ENCODE data around the gene CALB2. TPM values are rescaled to one million over a fixed set of nuclear protein-coding genes. Genes with fewer than 3 reads are reported as not detected.

The CALB2 gene
- total RNA-seq, 2 donors from 2014 or later: 0.81 TPM; not detected in 1

DNA sequence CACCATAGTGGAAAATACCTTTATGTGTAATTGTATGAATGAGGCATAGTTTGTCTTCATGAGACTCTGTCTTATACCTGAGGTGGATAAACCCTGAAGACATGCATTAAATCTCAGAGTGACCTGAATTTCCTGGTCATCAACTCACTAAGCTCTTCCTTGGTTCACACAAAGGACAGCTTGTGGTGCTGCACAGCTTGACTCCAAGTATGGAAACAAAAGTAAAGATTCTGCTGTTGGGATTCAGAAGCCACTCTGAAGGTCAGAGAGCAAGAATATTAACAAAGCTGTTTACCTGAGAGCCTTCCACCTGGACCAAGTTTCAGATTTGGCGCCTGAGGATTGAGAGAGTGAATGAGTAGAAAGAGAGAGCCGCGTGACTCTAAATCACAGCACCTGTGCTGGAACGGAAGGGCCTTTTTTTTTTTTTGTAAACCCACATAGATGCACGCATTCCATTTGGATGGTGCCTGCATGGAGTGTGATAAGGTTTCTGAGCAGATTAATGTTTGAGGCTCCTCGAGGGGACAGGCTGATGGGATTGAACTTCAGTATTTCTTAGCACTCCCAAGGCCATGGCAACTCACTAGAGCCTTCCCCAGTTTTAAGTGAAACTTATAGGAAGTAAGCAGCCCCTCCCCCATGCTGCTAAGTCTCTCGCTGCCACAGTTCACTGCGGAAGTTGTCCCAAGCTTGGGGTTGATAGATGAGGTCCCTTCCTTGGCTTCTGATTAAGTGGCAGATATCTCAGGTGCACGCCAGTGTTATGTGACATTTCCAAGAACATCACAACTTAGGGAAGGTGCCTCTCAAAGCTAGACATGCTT, 28.7 kb downstream of the CALB2 start:
- H3K4me3 ChIP-seq: no peak overlapping the region
- no peak for TF ChIP-seq CTCF (IDR thresholded peaks at IDR 0.05)
- no peak for ATAC-seq (ENCODE audit: insufficient number of reproducible peaks, low FRiP score, low read depth)
- H3K27me3 ChIP-seq (replicated peaks; ENCODE audit: insufficient read depth): no peaks in the 10 kb centered on the region
- H3K4me1 ChIP-seq (ENCODE audit: control insufficient read depth in 1 of 2, low read depth in 2 of 2): no peaks in the 10 kb centered on the region
- no peak overlapping the region for H3K27ac ChIP-seq
- H3K9me3 ChIP-seq: no peaks in the 10 kb centered on the region
- no peak for DNase-seq (ENCODE audit: low spot score)
- no peaks in the 10 kb centered on the region for H3K36me3 ChIP-seq

DNA sequence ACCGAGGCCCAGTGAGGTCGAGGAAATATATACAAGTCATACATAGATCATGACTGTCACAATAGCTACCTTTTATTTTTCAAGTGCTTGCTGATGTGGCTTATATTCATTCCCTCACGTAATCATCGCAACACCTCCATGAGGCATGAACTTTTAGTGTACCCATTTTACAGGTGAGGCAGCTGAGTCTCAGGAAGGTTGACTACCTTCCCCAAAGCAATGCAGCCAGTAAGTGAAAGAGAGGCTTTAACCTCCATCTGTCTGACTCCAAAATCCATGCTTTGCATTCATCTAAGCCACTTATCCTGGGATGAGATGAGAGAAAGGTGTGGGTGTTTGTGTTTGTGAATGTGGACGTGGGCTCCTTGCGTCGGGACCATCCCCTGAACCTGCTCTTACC, 30.8 kb downstream of the CALB2 start:
- H3K36me3 ChIP-seq: no peaks in the 10 kb centered on the region
- H3K4me1 ChIP-seq (ENCODE audit: control insufficient read depth in 1 of 2, low read depth in 2 of 2): no peaks in the 10 kb centered on the region
- no peak for DNase-seq (ENCODE audit: low spot score)
- H3K9me3 ChIP-seq: no peaks in the 10 kb centered on the region
- H3K27ac ChIP-seq: no peak overlapping the region
- H3K4me3 ChIP-seq: no peak overlapping the region
- ATAC-seq (ENCODE audit: insufficient number of reproducible peaks, low FRiP score, low read depth): no peak
- H3K27me3 ChIP-seq (replicated peaks; ENCODE audit: insufficient read depth): no peaks in the 10 kb centered on the region
- TF ChIP-seq CTCF (IDR thresholded peaks at IDR 0.05): no peak

DNA sequence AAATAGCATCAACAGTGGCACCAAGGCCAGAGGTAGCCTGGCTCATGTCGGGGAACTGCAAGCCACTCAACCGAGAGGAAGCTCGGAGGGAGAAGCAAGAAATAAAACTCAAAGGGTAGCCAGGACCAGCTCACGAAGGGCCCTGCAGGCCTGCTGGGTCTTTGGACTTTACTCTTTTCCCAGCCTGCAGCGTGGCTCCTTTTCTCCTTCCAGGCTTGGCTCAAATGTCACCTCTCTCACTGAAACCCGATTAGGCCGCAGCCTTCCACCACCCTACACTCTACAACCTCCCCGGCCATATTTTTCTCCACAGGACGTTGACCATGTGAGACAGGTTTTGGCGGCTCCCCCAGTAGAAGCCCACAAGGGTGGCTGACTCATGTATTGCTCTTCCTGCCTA, 38.1 kb downstream of the CALB2 start:
- ATAC-seq (ENCODE audit: insufficient number of reproducible peaks, low FRiP score, low read depth) (no peak), DNase-seq (ENCODE audit: low spot score) (no peak)
- H3K36me3 ChIP-seq: no peaks in the 10 kb centered on the region
- no peak for TF ChIP-seq CTCF (IDR thresholded peaks at IDR 0.05)
- no peaks in the 10 kb centered on the region for H3K9me3 ChIP-seq
- no peaks in the 10 kb centered on the region for H3K27me3 ChIP-seq (replicated peaks; ENCODE audit: insufficient read depth)
- H3K27ac ChIP-seq: no peak overlapping the region
- H3K4me1 ChIP-seq (ENCODE audit: control insufficient read depth in 1 of 2, low read depth in 2 of 2): no peaks in the 10 kb centered on the region
- H3K4me3 ChIP-seq: no peak overlapping the region

DNA sequence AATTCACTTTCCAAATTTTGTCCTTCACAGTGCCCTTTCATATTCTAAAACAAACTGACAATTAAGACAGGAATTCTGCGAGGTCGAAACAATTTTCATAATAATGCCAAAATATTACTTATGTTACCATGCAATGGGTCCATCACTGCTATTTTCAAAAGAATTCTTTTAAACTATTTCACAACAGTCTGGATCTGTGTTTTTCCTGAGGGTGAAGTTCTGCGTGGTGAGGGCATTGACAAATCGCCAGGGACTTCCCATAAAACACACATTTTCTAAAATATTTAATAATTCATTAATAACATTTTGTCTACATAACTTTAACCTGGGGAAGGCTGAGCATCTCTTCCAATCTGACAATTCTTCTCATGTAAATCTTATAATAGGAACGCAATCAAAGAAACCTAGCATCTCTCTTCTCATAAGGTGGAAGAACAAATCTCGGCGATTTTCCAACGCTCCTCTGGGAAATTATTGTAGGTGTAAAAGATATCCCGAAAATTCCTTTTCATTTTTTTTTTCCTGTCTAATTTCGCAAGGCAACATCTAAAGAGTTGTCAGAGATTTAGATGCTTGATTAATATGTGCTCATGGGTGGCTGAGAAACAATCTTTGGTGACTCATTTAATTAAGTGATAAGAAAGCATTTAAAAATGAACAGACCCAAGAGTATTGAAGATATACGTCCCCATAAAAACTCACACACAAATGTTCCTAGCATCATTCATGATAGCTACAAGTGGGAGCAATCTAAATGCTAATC, 41.5 kb downstream of the CALB2 start:
- Histone ChIP-seq H3K36me3 (no peaks in the 10 kb centered on the region), H3K27ac (no peak overlapping the region), H3K4me3 (no peak overlapping the region), H3K27me3 (replicated peaks; ENCODE audit: insufficient read depth) (no peaks in the 10 kb centered on the region), H3K4me1 (ENCODE audit: control insufficient read depth in 1 of 2, low read depth in 2 of 2) (no peaks in the 10 kb centered on the region), H3K9me3 (no peaks in the 10 kb centered on the region)
- ATAC-seq (ENCODE audit: insufficient number of reproducible peaks, low FRiP score, low read depth): no peak
- DNase-seq (ENCODE audit: low spot score): no peak
- TF ChIP-seq CTCF (IDR thresholded peaks at IDR 0.05): no peak

DNA sequence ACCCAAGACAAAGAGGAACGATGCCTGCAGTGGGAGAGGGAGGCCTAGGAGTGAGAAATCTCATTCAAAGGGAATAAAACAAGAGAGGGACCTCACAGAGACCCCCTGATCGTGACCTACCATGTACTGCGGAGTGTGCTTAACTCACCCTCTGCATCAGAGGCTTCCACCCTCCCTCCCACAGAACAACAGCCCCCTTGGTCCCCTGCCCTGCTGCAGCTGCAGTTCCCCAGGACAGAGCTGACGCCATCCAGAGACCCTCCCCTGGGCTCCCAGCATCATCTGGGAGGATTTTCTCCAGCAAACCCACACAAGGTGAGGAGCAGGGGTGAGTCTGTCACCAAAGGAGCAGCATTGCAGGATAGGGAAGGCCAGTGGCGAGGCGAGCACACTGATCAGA, 43.5 kb downstream of the CALB2 start:
- H3K4me1 ChIP-seq (ENCODE audit: control insufficient read depth in 1 of 2, low read depth in 2 of 2): no peaks in the 10 kb centered on the region
- no peak for TF ChIP-seq CTCF (IDR thresholded peaks at IDR 0.05)
- DNase-seq (ENCODE audit: low spot score) (no peak), ATAC-seq (ENCODE audit: insufficient number of reproducible peaks, low FRiP score, low read depth) (no peak)
- H3K4me3 ChIP-seq: no peak overlapping the region
- H3K27me3 ChIP-seq (replicated peaks; ENCODE audit: insufficient read depth): no peaks in the 10 kb centered on the region
- H3K27ac ChIP-seq: no peak overlapping the region
- H3K9me3 ChIP-seq: no peaks in the 10 kb centered on the region
- H3K36me3 ChIP-seq: no peaks in the 10 kb centered on the region
